Muscle layer of duodenum (tissue), 2 donors: Measurements from ENCODE around the gene TGM2.

Source experiments
- H3K27ac ChIP-seq: one replicate; pipeline ENCODE4 v1.7.0; 2013; ENCODE audit warnings: mild to moderate bottlenecking, low read length
- H3K27me3 ChIP-seq: one replicate; pipeline ENCODE4 v1.7.0; 2013; ENCODE audit warnings: low read depth, mild to moderate bottlenecking, control low read depth, low read length
- H3K36me3 ChIP-seq, 2 donors: one replicate each; pipeline ENCODE4 v1.7.0; 2013; ENCODE audit warnings: low read length in 2 of 2, control low read depth in 1 of 2, mild to moderate bottlenecking in 1 of 2; ENCODE audit not compliant: insufficient read depth in 2 of 2, control insufficient read depth in 1 of 2
- H3K4me1 ChIP-seq, 2 donors: one replicate each; pipeline ENCODE4 v1.7.0; 2013; ENCODE audit warnings: low read length in 2 of 2, mild to moderate bottlenecking in 2 of 2, control low read depth in 1 of 2, moderate library complexity in 1 of 2; ENCODE audit not compliant: insufficient read depth in 2 of 2, control insufficient read depth in 1 of 2
- H3K4me3 ChIP-seq, 2 donors: one replicate each; pipeline ENCODE4 v1.7.0; 2013; ENCODE audit warnings: low read length in 2 of 2, low read depth in 1 of 2, mild to moderate bottlenecking in 1 of 2
- H3K9me3 ChIP-seq, 2 donors: one replicate each; pipeline ENCODE4 v1.7.0; 2013; ENCODE audit warnings: low read length in 2 of 2, control low read depth in 1 of 2, mild to moderate bottlenecking in 1 of 2; ENCODE audit not compliant: control insufficient read depth in 1 of 2
- donor health status: healthy.

The TGM2 gene

GRCh38 chr20:38126146-38126921, 38.7 kb downstream of the TGM2 start:
- Histone ChIP-seq H3K4me1 (peaks cover 21 to 24% of the 10 kb centered on the region in 2 donors), H3K9me3 (no peaks in the 10 kb centered on the region), H3K27ac (peak overlapping the region; percentile 67), H3K36me3 (peaks cover 0 to 5% of the 10 kb centered on the region in 2 donors), H3K4me3 (no peak overlapping the region), H3K27me3 (no peaks in the 10 kb centered on the region)

GRCh38 chr20:38125157-38126056, 39.7 kb downstream of the TGM2 start:
- H3K36me3 ChIP-seq, result peaks cover 0 to 5% of the 10 kb centered on the region in 2 donors
- peaks cover 21 to 24% of the 10 kb centered on the region in 2 donors for H3K4me1 ChIP-seq
- H3K9me3 ChIP-seq, result no peaks in the 10 kb centered on the region
- H3K4me3 ChIP-seq, result no peak overlapping the region
- peak overlapping the region; percentile 36 for H3K27ac ChIP-seq
- no peaks in the 10 kb centered on the region for H3K27me3 ChIP-seq

- no peaks in the 10 kb centered on the region for H3K36me3 ChIP-seq
- H3K4me3 ChIP-seq, result no peak overlapping the region
- no peaks in the 10 kb centered on the region for H3K9me3 ChIP-seq
- H3K27ac ChIP-seq, result peak overlapping the region; percentile 67
- H3K27me3 ChIP-seq, result no peaks in the 10 kb centered on the region
- peaks cover 21 to 24% of the 10 kb centered on the region in 2 donors for H3K4me1 ChIP-seq
Measured at GRCh38 chr20:38123021-38123587, 42.0 kb downstream of the TGM2 start.

- peaks cover 18 to 22% of the 10 kb centered on the region in 2 donors for H3K4me1 ChIP-seq
- no peak overlapping the region for H3K4me3 ChIP-seq
- H3K9me3 ChIP-seq, result no peaks in the 10 kb centered on the region
- H3K36me3 ChIP-seq, result no peaks in the 10 kb centered on the region
- H3K27me3 ChIP-seq, result no peaks in the 10 kb centered on the region
- no peak overlapping the region for H3K27ac ChIP-seq
Measured at GRCh38 chr20:38121741-38122140, 43.3 kb downstream of the TGM2 start.

- Histone ChIP-seq H3K27me3 (no peaks in the 10 kb centered on the region), H3K36me3 (no peaks in the 10 kb centered on the region), H3K9me3 (no peaks in the 10 kb centered on the region), H3K27ac (no peak overlapping the region), H3K4me1 (peaks cover 11% of the 10 kb centered on the region in 2 donors), H3K4me3 (no peak overlapping the region)
Measured at GRCh38 chr20:38120625-38120988, 44.5 kb downstream of the TGM2 start.

GRCh38 chr20:38119446-38119845, 45.6 kb downstream of the TGM2 start:
- no peak overlapping the region for H3K4me3 ChIP-seq
- peaks cover 5 to 6% of the 10 kb centered on the region in 2 donors for H3K4me1 ChIP-seq
- H3K27me3 ChIP-seq, result no peaks in the 10 kb centered on the region
- no peaks in the 10 kb centered on the region for H3K36me3 ChIP-seq
- no peak overlapping the region for H3K27ac ChIP-seq
- H3K9me3 ChIP-seq, result no peaks in the 10 kb centered on the region

GRCh38 chr20:38117635-38118034, 47.4 kb downstream of the TGM2 start:
- Histone ChIP-seq H3K4me1 (no peaks in the 10 kb centered on the region), H3K9me3 (no peaks in the 10 kb centered on the region), H3K36me3 (no peaks in the 10 kb centered on the region), H3K27me3 (no peaks in the 10 kb centered on the region), H3K4me3 (no peak overlapping the region), H3K27ac (no peak overlapping the region)

GRCh38 chr20:38117205-38117604, 47.9 kb downstream of the TGM2 start:
- Histone ChIP-seq H3K36me3 (no peaks in the 10 kb centered on the region), H3K4me1 (no peaks in the 10 kb centered on the region), H3K27me3 (no peaks in the 10 kb centered on the region), H3K4me3 (no peak overlapping the region), H3K27ac (no peak overlapping the region), H3K9me3 (no peaks in the 10 kb centered on the region)

- Histone ChIP-seq H3K4me1 (no peaks in the 10 kb centered on the region), H3K9me3 (no peaks in the 10 kb centered on the region), H3K27ac (no peak overlapping the region), H3K27me3 (no peaks in the 10 kb centered on the region), H3K36me3 (no peaks in the 10 kb centered on the region), H3K4me3 (no peak overlapping the region)
Measured at GRCh38 chr20:38116409-38117165, 48.5 kb downstream of the TGM2 start.

GRCh38 chr20:38115896-38116295, 49.2 kb downstream of the TGM2 start:
- Histone ChIP-seq H3K4me1 (no peaks in the 10 kb centered on the region), H3K4me3 (no peak overlapping the region), H3K9me3 (no peaks in the 10 kb centered on the region), H3K27ac (no peak overlapping the region), H3K36me3 (no peaks in the 10 kb centered on the region), H3K27me3 (no peaks in the 10 kb centered on the region)

GRCh38 chr20:38115205-38115604, 49.9 kb downstream of the TGM2 start:
- no peaks in the 10 kb centered on the region for H3K9me3 ChIP-seq
- no peak overlapping the region for H3K27ac ChIP-seq
- no peaks in the 10 kb centered on the region for H3K27me3 ChIP-seq
- no peaks in the 10 kb centered on the region for H3K36me3 ChIP-seq
- H3K4me3 ChIP-seq, result no peak overlapping the region
- peaks cover 0 to 3% of the 10 kb centered on the region in 2 donors for H3K4me1 ChIP-seq
